ENCODE data around the gene UCK2. TPM values are rescaled to one million over a fixed set of nuclear protein-coding genes. Genes with fewer than 3 reads are reported as not detected.

The UCK2 gene
- total RNA-seq, 1 experiment from 2014 or later: 158 TPM

GRCh38 chr1:165958306-165958705 is 130.9 kb downstream of the UCK2 start:
- DNase-seq: no peak
- H3K36me3 ChIP-seq (replicated peaks; ENCODE audit: control insufficient read depth, insufficient read depth, low read length): no peaks in the 10 kb centered on the region
- no peaks in the 10 kb centered on the region; the same call in 1 of the 2 replicates for H3K27me3 ChIP-seq (ENCODE audit: control insufficient read depth, insufficient read depth, low read length)
- no peak overlapping the region for H3K4me3 ChIP-seq (ENCODE audit: insufficient read depth, low read depth, low read length)

- H3K27me3 ChIP-seq (ENCODE audit: control insufficient read depth, insufficient read depth, low read length): no peaks in the 10 kb centered on the region; the same call in 1 of the 2 replicates
- no peak overlapping the region for H3K4me3 ChIP-seq (ENCODE audit: insufficient read depth, low read depth, low read length)
- H3K36me3 ChIP-seq (replicated peaks; ENCODE audit: control insufficient read depth, insufficient read depth, low read length): no peaks in the 10 kb centered on the region
- DNase-seq: no peak
These were observed 132.7 kb downstream of the UCK2 start for GRCh38 chr1:165960136-165960535.

GRCh38 chr1:165960881-165961280 is 133.5 kb downstream of the UCK2 start:
- Histone ChIP-seq H3K27me3 (ENCODE audit: control insufficient read depth, insufficient read depth, low read length) (no peaks in the 10 kb centered on the region; the same call in 1 of the 2 replicates), H3K36me3 (replicated peaks; ENCODE audit: control insufficient read depth, insufficient read depth, low read length) (no peaks in the 10 kb centered on the region), H3K4me3 (ENCODE audit: insufficient read depth, low read depth, low read length) (no peak overlapping the region)
- no peak for DNase-seq

Other genes starting within 250 kb of the UCK2 start
- 235 and 280 TPM in 2 replicates for gene MGST3, start 196.4 kb upstream of the UCK2 start, total RNA-seq (2014; rRNA removed; shearing (Covaris generic))
- 81.9 and 104 TPM in 2 replicates for gene ALDH9A1, start 129.1 kb upstream of the UCK2 start, total RNA-seq (2014; rRNA removed; shearing (Covaris generic))
- 56.3 and 81.2 TPM in 2 replicates for gene TMCO1, start 58.7 kb upstream of the UCK2 start, total RNA-seq (2014; rRNA removed; shearing (Covaris generic))